D721Med (cell line): ENCODE measurements around the gene INSC.

Experiments
- DNase-seq: peaks from one replicate; pipeline ENCODE4 v3.0.0; 2011; ENCODE audit warnings: low spot score; ENCODE audit not compliant: insufficient read length
- FAIRE-seq: peaks from 2 replicates; lab custom pipeline; 2011; peaks lifted over from hg19 to GRCh38; lab: Jason Lieb, UNC
- TF ChIP-seq, protein P1 (sequence below): IDR thresholded peaks from 2 replicates; pipeline ENCODE4 v1.5.1; 2012; ENCODE audit warnings: mild to moderate bottlenecking, control low read depth; ENCODE audit not compliant: insufficient read depth; ENCODE audit errors: missing control alignments

INSC gene

DNA sequence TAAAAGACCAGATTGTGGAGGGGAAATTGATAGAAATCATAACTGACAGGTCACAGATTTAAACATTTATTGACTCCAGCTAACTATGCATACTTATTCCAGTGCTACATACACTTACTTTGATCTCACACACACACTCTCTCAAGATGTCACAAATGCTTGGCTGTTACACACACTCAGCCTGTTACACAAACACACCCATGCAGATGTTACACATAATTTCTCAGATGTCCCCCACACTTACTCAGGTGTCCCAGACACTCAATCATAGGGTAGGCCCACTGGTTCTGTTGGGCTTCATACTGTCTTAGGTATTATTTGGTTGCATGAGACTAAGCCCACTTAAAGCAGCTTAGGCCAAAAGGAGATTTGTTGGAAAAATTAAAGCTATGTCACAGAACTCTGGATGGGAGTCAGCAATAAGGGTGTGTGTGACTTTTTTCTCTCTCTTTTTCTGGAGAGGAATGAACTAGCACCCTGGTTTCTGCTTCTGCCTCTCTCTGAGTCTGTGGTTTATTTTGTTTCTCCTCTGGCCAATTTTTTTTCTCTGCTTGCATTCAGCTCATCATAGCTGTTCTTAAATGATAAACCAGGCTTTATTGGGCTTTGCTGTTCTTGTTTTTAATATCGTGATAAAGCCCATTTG lies 179.4 kb downstream of the INSC start:
- DNase-seq (no peak), FAIRE-seq (peak; percentile 61)
- TF ChIP-seq, protein P1, sequence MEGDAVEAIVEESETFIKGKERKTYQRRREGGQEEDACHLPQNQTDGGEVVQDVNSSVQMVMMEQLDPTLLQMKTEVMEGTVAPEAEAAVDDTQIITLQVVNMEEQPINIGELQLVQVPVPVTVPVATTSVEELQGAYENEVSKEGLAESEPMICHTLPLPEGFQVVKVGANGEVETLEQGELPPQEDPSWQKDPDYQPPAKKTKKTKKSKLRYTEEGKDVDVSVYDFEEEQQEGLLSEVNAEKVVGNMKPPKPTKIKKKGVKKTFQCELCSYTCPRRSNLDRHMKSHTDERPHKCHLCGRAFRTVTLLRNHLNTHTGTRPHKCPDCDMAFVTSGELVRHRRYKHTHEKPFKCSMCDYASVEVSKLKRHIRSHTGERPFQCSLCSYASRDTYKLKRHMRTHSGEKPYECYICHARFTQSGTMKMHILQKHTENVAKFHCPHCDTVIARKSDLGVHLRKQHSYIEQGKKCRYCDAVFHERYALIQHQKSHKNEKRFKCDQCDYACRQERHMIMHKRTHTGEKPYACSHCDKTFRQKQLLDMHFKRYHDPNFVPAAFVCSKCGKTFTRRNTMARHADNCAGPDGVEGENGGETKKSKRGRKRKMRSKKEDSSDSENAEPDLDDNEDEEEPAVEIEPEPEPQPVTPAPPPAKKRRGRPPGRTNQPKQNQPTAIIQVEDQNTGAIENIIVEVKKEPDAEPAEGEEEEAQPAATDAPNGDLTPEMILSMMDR, result no peak

DNA sequence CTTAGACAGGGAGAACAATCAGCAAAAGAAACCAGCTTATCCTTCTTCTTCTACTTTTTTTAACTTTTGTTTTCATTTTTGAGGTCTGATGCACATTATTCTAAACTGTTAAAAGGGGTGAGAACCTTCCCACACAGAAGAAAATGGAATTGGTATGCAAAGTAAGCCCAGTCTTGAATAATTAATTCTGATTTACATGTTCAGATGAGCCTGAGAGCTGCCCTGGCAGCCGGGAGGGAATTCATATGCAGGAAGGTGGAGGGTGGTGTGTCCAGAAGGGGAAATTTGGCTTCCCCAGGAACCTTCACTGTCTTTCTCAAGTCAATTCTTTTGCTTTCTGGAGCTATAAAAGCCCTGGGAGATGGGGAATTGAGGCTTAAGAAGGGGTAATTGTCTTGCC lies 181.0 kb downstream of the INSC start:
- TF ChIP-seq, protein P1, result no peak
- no peak for DNase-seq
- no peak for FAIRE-seq
